SK-N-SH (cell line): ENCODE measurements around the gene HERC4.

Experiments
- ELF1 ChIP-seq: IDR thresholded peaks from 2 replicates; pipeline ENCODE4 v1.4.0; 2012
- EZH2phosphoT487 ChIP-seq: fragments of 200-600 bp; sonication (generic); IDR thresholded peaks from 2 replicates; pipeline ENCODE4 v1.6.1; 2017; ENCODE audit warnings: low read depth, mixed run types, mild to moderate bottlenecking, antibody characterized with exemption, moderate library complexity, borderline replicate concordance
- YY1 ChIP-seq: IDR thresholded peaks from 2 replicates; pipeline ENCODE4 v1.4.0; 2012; ENCODE audit warnings: low read depth, mild to moderate bottlenecking
- TF ChIP-seq, protein P1 (sequence below): IDR thresholded peaks from 2 replicates; pipeline ENCODE4 v1.4.0; 2012; ENCODE audit warnings: low read depth, borderline replicate concordance
- TF ChIP-seq, protein P2 (sequence below): fragments of 200-600 bp; sonication (generic); IDR thresholded peaks from 2 replicates; pipeline ENCODE4 v1.6.1; 2017; ENCODE audit warnings: antibody characterized with exemption, mild to moderate bottlenecking, moderate library complexity

DNA sequence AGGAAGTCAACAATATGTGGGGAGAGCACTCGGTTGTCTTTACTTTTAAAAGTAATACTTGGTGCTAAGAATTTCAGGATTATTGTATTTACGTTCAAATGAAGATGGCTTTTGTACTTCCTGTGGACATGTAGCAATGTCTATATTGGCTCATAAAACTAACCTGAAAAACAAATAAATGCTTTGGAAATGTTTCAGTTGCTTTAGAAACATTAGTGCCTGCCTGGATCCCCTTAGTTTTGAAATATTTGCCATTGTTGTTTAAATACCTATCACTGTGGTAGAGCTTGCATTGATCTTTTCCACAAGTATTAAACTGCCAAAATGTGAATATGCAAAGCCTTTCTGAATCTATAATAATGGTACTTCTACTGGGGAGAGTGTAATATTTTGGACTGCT is 157.9 kb downstream of the HERC4 start:
- TF ChIP-seq, protein P1, sequence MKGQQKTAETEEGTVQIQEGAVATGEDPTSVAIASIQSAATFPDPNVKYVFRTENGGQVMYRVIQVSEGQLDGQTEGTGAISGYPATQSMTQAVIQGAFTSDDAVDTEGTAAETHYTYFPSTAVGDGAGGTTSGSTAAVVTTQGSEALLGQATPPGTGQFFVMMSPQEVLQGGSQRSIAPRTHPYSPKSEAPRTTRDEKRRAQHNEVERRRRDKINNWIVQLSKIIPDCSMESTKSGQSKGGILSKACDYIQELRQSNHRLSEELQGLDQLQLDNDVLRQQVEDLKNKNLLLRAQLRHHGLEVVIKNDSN: no peak
- TF ChIP-seq YY1 (no peak), EZH2phosphoT487 (no peak), ELF1 (no peak)
- TF ChIP-seq, protein P2, sequence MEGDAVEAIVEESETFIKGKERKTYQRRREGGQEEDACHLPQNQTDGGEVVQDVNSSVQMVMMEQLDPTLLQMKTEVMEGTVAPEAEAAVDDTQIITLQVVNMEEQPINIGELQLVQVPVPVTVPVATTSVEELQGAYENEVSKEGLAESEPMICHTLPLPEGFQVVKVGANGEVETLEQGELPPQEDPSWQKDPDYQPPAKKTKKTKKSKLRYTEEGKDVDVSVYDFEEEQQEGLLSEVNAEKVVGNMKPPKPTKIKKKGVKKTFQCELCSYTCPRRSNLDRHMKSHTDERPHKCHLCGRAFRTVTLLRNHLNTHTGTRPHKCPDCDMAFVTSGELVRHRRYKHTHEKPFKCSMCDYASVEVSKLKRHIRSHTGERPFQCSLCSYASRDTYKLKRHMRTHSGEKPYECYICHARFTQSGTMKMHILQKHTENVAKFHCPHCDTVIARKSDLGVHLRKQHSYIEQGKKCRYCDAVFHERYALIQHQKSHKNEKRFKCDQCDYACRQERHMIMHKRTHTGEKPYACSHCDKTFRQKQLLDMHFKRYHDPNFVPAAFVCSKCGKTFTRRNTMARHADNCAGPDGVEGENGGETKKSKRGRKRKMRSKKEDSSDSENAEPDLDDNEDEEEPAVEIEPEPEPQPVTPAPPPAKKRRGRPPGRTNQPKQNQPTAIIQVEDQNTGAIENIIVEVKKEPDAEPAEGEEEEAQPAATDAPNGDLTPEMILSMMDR: no peak
